ENCODE data around the gene PPP2R3B. TPM values are rescaled to one million over a fixed set of nuclear protein-coding genes. Genes with fewer than 3 reads are reported as not detected.

PPP2R3B gene
- total RNA-seq, 1 experiment from 2014 or later, result 130 TPM

DNA sequence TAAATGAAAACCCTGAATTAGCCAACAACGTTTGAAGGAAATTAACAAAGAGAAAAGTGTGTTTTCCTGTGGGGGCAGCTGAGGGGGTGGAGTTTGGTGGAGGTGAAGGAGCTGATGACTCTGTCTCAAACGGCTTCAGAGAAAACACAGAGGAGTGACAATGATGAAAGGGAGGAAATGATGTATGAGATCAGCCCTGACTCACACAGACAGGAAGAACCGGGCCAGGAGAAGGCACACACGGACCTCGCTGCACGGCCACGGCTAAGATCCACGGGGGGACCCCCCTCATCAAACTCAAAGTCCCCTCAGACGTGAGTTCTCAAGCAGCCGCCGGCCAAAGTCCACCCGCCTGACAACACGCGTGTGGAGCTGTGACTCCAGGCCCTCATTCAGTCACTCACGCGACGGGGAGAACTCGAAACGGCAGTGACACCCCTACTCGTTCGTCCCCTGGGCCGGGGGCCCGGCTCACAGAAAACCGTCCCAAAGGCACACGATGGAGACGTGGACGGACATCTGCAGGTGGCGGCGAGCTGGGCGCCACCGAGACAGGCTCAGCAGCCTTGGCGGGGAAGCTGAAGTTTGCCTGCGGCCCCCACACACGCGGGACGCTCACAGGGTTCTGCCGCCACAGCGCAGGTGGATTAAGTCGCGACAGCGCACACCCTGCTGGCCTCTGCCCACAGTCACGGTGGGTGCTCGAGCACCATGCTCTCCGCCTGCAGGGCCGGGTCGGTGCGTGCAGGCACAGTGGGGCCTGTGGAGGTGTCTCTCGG, 28.8 kb downstream of the PPP2R3B start (continued):
- TF ChIP-seq IRF1 (CRISPR knock-in tag; IDR thresholded peaks at IDR 0.05), result no peak
- no peak for TF ChIP-seq ESRRA (CRISPR knock-in tag; IDR thresholded peaks at IDR 0.05; ENCODE audit: borderline replicate concordance)
- no peak for TF ChIP-seq TCF7 (CRISPR knock-in tag; IDR thresholded peaks at IDR 0.05; ENCODE audit: low read depth)

- CTCF ChIA-PET, result no interaction called here
- POLR2A ChIA-PET, result no interaction called here
- H3K9me3 Mint-ChIP-seq, result no peaks in the 10 kb centered on the region
- H3K27ac Mint-ChIP-seq, result no peak overlapping the region; the same call in 1 of the 2 replicates
- H3K4me3 Mint-ChIP-seq, result no peak overlapping the region
- ATAC-seq (no peak), DNase-seq (ENCODE audit: low spot score) (no peak)
- H3K27me3 Mint-ChIP-seq (ENCODE audit: low read depth), result no peaks in the 10 kb centered on the region
- H3K36me3 Mint-ChIP-seq, result peaks cover 46% of the 10 kb centered on the region
- no peaks in the 10 kb centered on the region for H3K4me1 Mint-ChIP-seq
- TF ChIP-seq ZNF121 (CRISPR knock-in tag; IDR thresholded peaks at IDR 0.05), result no peak
- no peak for TF ChIP-seq NR2C2 (CRISPR knock-in tag; IDR thresholded peaks at IDR 0.05)
- TF ChIP-seq, protein P1, sequence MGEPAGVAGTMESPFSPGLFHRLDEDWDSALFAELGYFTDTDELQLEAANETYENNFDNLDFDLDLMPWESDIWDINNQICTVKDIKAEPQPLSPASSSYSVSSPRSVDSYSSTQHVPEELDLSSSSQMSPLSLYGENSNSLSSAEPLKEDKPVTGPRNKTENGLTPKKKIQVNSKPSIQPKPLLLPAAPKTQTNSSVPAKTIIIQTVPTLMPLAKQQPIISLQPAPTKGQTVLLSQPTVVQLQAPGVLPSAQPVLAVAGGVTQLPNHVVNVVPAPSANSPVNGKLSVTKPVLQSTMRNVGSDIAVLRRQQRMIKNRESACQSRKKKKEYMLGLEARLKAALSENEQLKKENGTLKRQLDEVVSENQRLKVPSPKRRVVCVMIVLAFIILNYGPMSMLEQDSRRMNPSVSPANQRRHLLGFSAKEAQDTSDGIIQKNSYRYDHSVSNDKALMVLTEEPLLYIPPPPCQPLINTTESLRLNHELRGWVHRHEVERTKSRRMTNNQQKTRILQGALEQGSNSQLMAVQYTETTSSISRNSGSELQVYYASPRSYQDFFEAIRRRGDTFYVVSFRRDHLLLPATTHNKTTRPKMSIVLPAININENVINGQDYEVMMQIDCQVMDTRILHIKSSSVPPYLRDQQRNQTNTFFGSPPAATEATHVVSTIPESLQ (CRISPR knock-in tag; IDR thresholded peaks at IDR 0.05), result no peak
- no peak for TF ChIP-seq CREB1 (CRISPR knock-in tag; IDR thresholded peaks at IDR 0.05)
- no peak for TF ChIP-seq HMGA2 (CRISPR knock-in tag; IDR thresholded peaks at IDR 0.05)
- no peak for TF ChIP-seq ZNF416 (CRISPR knock-in tag; IDR thresholded peaks at IDR 0.05)
- TF ChIP-seq NFATC4 (CRISPR knock-in tag; IDR thresholded peaks at IDR 0.05), result no peak
- TF ChIP-seq SP1 (CRISPR knock-in tag; conservative IDR thresholded peaks at IDR 0.05), result no peak
Observed at GRCh38 chrX:357035-357692, 29.5 kb downstream of the PPP2R3B start.

DNA sequence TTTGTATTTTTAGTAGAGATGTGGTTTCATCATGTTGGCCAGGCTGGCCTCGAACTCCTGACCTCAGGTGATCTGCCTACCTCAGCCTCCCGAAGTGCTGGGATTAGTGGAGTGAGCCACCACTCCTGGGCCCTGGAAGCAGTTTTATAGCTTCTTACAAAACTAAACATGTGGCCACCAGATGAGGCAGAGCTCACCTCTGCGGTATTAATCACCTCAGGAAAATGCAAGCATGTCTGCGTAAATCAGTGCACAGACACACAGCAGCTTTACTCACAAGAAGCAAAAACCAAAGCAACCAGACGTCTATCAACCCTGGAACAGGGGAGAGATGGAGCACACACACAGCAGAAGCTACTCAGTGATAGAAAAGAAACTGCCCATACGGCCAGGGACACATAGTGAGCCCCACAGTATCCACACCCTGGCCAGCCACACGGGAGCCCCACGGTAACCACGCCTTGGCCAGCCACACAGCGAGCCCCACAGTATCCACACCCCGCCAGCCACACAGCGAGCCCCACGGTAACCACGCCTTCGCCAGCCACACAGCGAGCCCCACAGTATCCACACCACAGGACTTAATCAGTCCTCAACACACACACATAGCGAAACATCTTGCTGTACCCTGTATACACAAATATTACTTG, 30.2 kb downstream of the PPP2R3B start:
- ChIA-PET POLR2A (no interaction called here), CTCF (no interaction called here)
- no peaks in the 10 kb centered on the region for H3K4me1 Mint-ChIP-seq
- peak overlapping the region; percentile 49; the same call in 1 of the 2 replicates for H3K27ac Mint-ChIP-seq
- TF ChIP-seq NFATC4 (CRISPR knock-in tag; IDR thresholded peaks at IDR 0.05) (no peak), IRF1 (CRISPR knock-in tag; IDR thresholded peaks at IDR 0.05) (no peak), NR1H2 (CRISPR knock-in tag; IDR thresholded peaks at IDR 0.05) (no peak), PRRX2 (CRISPR knock-in tag; IDR thresholded peaks at IDR 0.05) (no peak)
- TF ChIP-seq, protein P1 (CRISPR knock-in tag; IDR thresholded peaks at IDR 0.05), result no peak
- peaks cover 43% of the 10 kb centered on the region for H3K36me3 Mint-ChIP-seq
- ATAC-seq (no peak), DNase-seq (ENCODE audit: low spot score) (no peak)
- H3K9me3 Mint-ChIP-seq, result no peaks in the 10 kb centered on the region
- no peak overlapping the region for H3K4me3 Mint-ChIP-seq
- H3K27me3 Mint-ChIP-seq (ENCODE audit: low read depth), result no peaks in the 10 kb centered on the region
